DOHH2 (cell line): ENCODE data around the gene PLAAT4.

ENCODE experiments used
- EZH2phosphoT487 ChIP-seq: fragments of 200-600 bp; sonication (generic); IDR thresholded peaks from 2 replicates; pipeline ENCODE4 v1.6.1; 2017; ENCODE audit warnings: borderline replicate concordance, mild to moderate bottlenecking, antibody characterized with exemption, low read length, moderate library complexity, mixed read lengths
- TF ChIP-seq, protein P1 (sequence below): fragments of 200-600 bp; sonication (generic); IDR thresholded peaks from one replicate; pipeline ENCODE4 v1.5.1; 2014; ENCODE audit warnings: antibody characterized with exemption, mild to moderate bottlenecking, low read depth, low read length; ENCODE audit not compliant: poor library complexity, severe bottlenecking

DNA sequence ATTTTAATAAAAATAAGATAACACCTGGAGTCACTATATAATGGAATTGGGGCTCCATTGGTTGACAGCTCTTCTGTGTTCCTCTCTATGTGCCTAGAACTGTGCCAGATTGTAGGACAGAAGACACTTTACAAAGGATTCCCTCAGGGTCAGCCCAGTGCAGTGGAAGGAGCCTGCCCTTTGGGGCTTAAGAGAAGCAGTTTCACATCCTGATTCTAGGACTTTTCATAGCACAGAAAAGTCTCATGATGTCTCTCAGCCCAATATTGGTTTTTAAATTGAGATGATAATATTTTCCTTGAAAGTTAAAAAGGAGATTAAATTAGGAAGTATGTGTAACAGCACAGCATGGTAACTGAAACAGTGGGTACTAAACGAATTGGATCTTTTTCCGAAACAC lies 7.1 kb downstream of the PLAAT4 start:
- TF ChIP-seq, protein P1, sequence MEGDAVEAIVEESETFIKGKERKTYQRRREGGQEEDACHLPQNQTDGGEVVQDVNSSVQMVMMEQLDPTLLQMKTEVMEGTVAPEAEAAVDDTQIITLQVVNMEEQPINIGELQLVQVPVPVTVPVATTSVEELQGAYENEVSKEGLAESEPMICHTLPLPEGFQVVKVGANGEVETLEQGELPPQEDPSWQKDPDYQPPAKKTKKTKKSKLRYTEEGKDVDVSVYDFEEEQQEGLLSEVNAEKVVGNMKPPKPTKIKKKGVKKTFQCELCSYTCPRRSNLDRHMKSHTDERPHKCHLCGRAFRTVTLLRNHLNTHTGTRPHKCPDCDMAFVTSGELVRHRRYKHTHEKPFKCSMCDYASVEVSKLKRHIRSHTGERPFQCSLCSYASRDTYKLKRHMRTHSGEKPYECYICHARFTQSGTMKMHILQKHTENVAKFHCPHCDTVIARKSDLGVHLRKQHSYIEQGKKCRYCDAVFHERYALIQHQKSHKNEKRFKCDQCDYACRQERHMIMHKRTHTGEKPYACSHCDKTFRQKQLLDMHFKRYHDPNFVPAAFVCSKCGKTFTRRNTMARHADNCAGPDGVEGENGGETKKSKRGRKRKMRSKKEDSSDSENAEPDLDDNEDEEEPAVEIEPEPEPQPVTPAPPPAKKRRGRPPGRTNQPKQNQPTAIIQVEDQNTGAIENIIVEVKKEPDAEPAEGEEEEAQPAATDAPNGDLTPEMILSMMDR: no peak
- TF ChIP-seq EZH2phosphoT487: no peak
